ENCODE measurements around the gene TCF15.

TCF15 gene

GRCh38 chr20:610130-611046 lies at the start of gene TCF15:
TSS of gene TCF15 (minus strand) at chr20:610309. CDS start at chr20:610237, 72 bp downstream.
- peak; percentile 37 for DNase-seq (ENCODE audit: low spot score)

- DNase-seq (ENCODE audit: low spot score), result no peak
These were observed 48.7 kb upstream of the TCF15 start for GRCh38 chr20:658731-659291.

- no peak for DNase-seq (ENCODE audit: low spot score)
These were observed 48.1 kb upstream of the TCF15 start for GRCh38 chr20:658202-658601.

GRCh38 chr20:655726-656624 lies 45.9 kb upstream of the TCF15 start:
- no peak for DNase-seq (ENCODE audit: low spot score)

GRCh38 chr20:654417-654750 lies 44.3 kb upstream of the TCF15 start:
- DNase-seq (ENCODE audit: low spot score), result no peak

GRCh38 chr20:653590-654416 lies 43.7 kb upstream of the TCF15 start:
- DNase-seq (ENCODE audit: low spot score), result no peak

- DNase-seq (ENCODE audit: low spot score), result peak; percentile 97
These were observed 43.0 kb upstream of the TCF15 start, which contains the start of gene SRXN1 for GRCh38 chr20:653110-653589. TSS of gene SRXN1 (minus strand) at chr20:653200. CDS start at chr20:653185, 15 bp downstream.

GRCh38 chr20:652615-653109 lies 42.6 kb upstream of the TCF15 start:
- no peak for DNase-seq (ENCODE audit: low spot score)

GRCh38 chr20:651713-652614 lies 41.9 kb upstream of the TCF15 start:
- DNase-seq (ENCODE audit: low spot score), result peak; percentile 68

- no peak for DNase-seq (ENCODE audit: low spot score)
These were observed 40.8 kb upstream of the TCF15 start for GRCh38 chr20:650954-651353.

GRCh38 chr20:650281-650680 lies 40.2 kb upstream of the TCF15 start:
- DNase-seq (ENCODE audit: low spot score), result no peak

GRCh38 chr20:647479-648019 lies 37.4 kb upstream of the TCF15 start:
- DNase-seq (ENCODE audit: low spot score), result no peak

GRCh38 chr20:646868-647233 lies 36.7 kb upstream of the TCF15 start:
- DNase-seq (ENCODE audit: low spot score), result no peak

- DNase-seq (ENCODE audit: low spot score), result no peak
These were observed 36.2 kb upstream of the TCF15 start for GRCh38 chr20:646107-646867.

GRCh38 chr20:645318-646106 lies 35.4 kb upstream of the TCF15 start:
- peak; percentile 77 for DNase-seq (ENCODE audit: low spot score)

- DNase-seq (ENCODE audit: low spot score), result no peak
These were observed 34.7 kb upstream of the TCF15 start for GRCh38 chr20:644692-645317.

- no peak for DNase-seq (ENCODE audit: low spot score)
These were observed 32.5 kb upstream of the TCF15 start for GRCh38 chr20:642398-643174.

All from hematopoietic multipotent progenitor cell treated with erythropoietin and hydrocortisone succinate and interleukin-3 and kit ligand, for 15 days (in vitro differentiated cells).